Measurements from ENCODE around the gene MAS1L. TPM values are rescaled to one million over a fixed set of nuclear protein-coding genes. Genes with fewer than 3 reads are reported as not detected.

The MAS1L gene
- polyA plus RNA-seq, 3 donors, result not detected

GRCh38 chr6:29465801-29466200 is 22.0 kb downstream of the MAS1L start:
- H3K27ac ChIP-seq (ENCODE audit: low read depth in 1 of 2, low read length in 2 of 2), result no peak overlapping the region
- no peak overlapping the region for H3K4me2 ChIP-seq (replicated peaks; ENCODE audit: extremely low read depth, low read length, poor library complexity, severe bottlenecking)
- H4K20me1 ChIP-seq (ENCODE audit: insufficient read depth, low read length), result no peaks in the 10 kb centered on the region
- no peak overlapping the region for H2AFZ ChIP-seq (ENCODE audit: insufficient read depth, low read depth, low read length, poor library complexity, severe bottlenecking)
- 83% methylated on average over 1 of the region's 2 CpGs for WGBS (ENCODE audit: insufficient coverage)
- no peak overlapping the region for H3K4me3 ChIP-seq (replicated peaks in 1 of 3; ENCODE audit: low read depth in 2 of 3, low read length in 3 of 3)
- DNase-seq, result no peak
- Mint-ChIP-seq H3K9me3 (peaks cover 0 to 2% (median 0%) of the 10 kb centered on the region in 7 donors), H3K4me1 (no peaks in the 10 kb centered on the region), H3K36me3 (no peaks in the 10 kb centered on the region), H3K27me3 (ENCODE audit: low read depth in 3 of 3) (peaks cover 0 to 2% (median 0%) of the 10 kb centered on the region in 3 donors), H3K4me3 (no peak overlapping the region), H3K27ac (no peak overlapping the region)
- intact Hi-C loops (cut with micrococcal nuclease), result no loop called here
- no peaks in the 10 kb centered on the region for H3K4me1 ChIP-seq (ENCODE audit: control insufficient read depth in 1 of 2, insufficient read depth in 2 of 2, low read length in 2 of 2)
- H3K9ac ChIP-seq (ENCODE audit: insufficient read depth, low read length, poor library complexity, severe bottlenecking), result no peak overlapping the region
- no peaks in the 10 kb centered on the region for H3K79me2 ChIP-seq (ENCODE audit: insufficient read depth, low read length)
- no peaks in the 10 kb centered on the region for H3K36me3 ChIP-seq (replicated peaks in 1 of 2; ENCODE audit: control insufficient read depth in 1 of 2, insufficient read depth in 2 of 2, low read length in 2 of 2)
- H3K9me3 ChIP-seq (replicated peaks in 1 of 2; ENCODE audit: control insufficient read depth in 1 of 2, insufficient read depth in 1 of 2, low read length in 2 of 2), result no peaks in the 10 kb centered on the region
- no peak for TF ChIP-seq CTCF (IDR thresholded peaks at IDR 0.05)
- no peaks in the 10 kb centered on the region for H3K27me3 ChIP-seq (ENCODE audit: control insufficient read depth in 2 of 2, insufficient read depth in 2 of 2, low read length in 2 of 2)

- no peaks in the 10 kb centered on the region for H3K36me3 ChIP-seq (replicated peaks in 1 of 2; ENCODE audit: control insufficient read depth in 1 of 2, insufficient read depth in 2 of 2, low read length in 2 of 2)
- Mint-ChIP-seq H3K27ac (no peak overlapping the region), H3K4me1 (no peaks in the 10 kb centered on the region), H3K9me3 (peaks cover 0 to 2% (median 0%) of the 10 kb centered on the region in 7 donors), H3K36me3 (no peaks in the 10 kb centered on the region), H3K4me3 (no peak overlapping the region), H3K27me3 (ENCODE audit: low read depth in 3 of 3) (peaks cover 0 to 2% (median 0%) of the 10 kb centered on the region in 3 donors)
- no peak for DNase-seq
- no peak overlapping the region for H3K27ac ChIP-seq (ENCODE audit: low read depth in 1 of 2, low read length in 2 of 2)
- H3K4me2 ChIP-seq (replicated peaks; ENCODE audit: extremely low read depth, low read length, poor library complexity, severe bottlenecking), result no peak overlapping the region
- H3K9me3 ChIP-seq (replicated peaks in 1 of 2; ENCODE audit: control insufficient read depth in 1 of 2, insufficient read depth in 1 of 2, low read length in 2 of 2), result no peaks in the 10 kb centered on the region
- H3K79me2 ChIP-seq (ENCODE audit: insufficient read depth, low read length), result no peaks in the 10 kb centered on the region
- no peak overlapping the region for H2AFZ ChIP-seq (ENCODE audit: insufficient read depth, low read depth, low read length, poor library complexity, severe bottlenecking)
- no peak overlapping the region for H3K4me3 ChIP-seq (replicated peaks in 1 of 3; ENCODE audit: low read depth in 2 of 3, low read length in 3 of 3)
- H3K9ac ChIP-seq (ENCODE audit: insufficient read depth, low read length, poor library complexity, severe bottlenecking), result no peak overlapping the region
- TF ChIP-seq CTCF (IDR thresholded peaks at IDR 0.05), result no peak
- WGBS (ENCODE audit: insufficient coverage), result no CpG with 5 or more reads among the region's 2 CpGs
- H3K4me1 ChIP-seq (ENCODE audit: control insufficient read depth in 1 of 2, insufficient read depth in 2 of 2, low read length in 2 of 2), result no peaks in the 10 kb centered on the region
- no peaks in the 10 kb centered on the region for H4K20me1 ChIP-seq (ENCODE audit: insufficient read depth, low read length)
- intact Hi-C loops (cut with micrococcal nuclease), result no loop called here
- no peaks in the 10 kb centered on the region for H3K27me3 ChIP-seq (ENCODE audit: control insufficient read depth in 2 of 2, insufficient read depth in 2 of 2, low read length in 2 of 2)
Measured at GRCh38 chr6:29465279-29465678, 22.5 kb downstream of the MAS1L start.
